ENCODE measurements around the gene PRTN3. TPM values are rescaled to one million over a fixed set of nuclear protein-coding genes. Genes with fewer than 3 reads are reported as not detected.

PRTN3 gene
- total and polyA plus RNA-seq, 2 of the 4 experiments (the other 2 are of a cell fraction) = not detected

- TF ChIP-seq SMC3 (IDR thresholded peaks at IDR 0.05; ENCODE audit: low read depth, low read length) = no peak
- no peak for TF ChIP-seq CTCF (conservative IDR thresholded peaks at IDR 0.05; ENCODE audit: low read depth, low read length)
- no peak for TF ChIP-seq POLR2A (IDR thresholded peaks at IDR 0.05; ENCODE audit: low read depth, low read length)
- TF ChIP-seq MAFK (IDR thresholded peaks at IDR 0.05; ENCODE audit: low read depth, low read length) = no peak
These were observed 33.9 kb upstream of the PRTN3 start (continued) for GRCh38 chr19:806815-807421.
